Smooth muscle cell (in vitro differentiated cells): ENCODE data around the gene ANKUB1. TPM values are rescaled to one million over a fixed set of nuclear protein-coding genes. Genes with fewer than 3 reads are reported as not detected.
"Not testable (repeated sequence)": the region's sequence is repeated elsewhere in the genome, so short reads cannot be mapped to it uniquely, and the experiment has no call there.

Source experiments
- DNase-seq: peaks from one replicate; lab custom pipeline; 2025; ENCODE audit not compliant: unreplicated experiment; lab: John Stamatoyannopoulos, UW
- H2AFZ ChIP-seq: fragments of 200-600 bp; sonication (generic); 2 replicates; pipeline ENCODE4 v1.6.0; 2016; ENCODE audit warnings: antibody characterized with exemption, low read depth, mild to moderate bottlenecking
- H3F3A ChIP-seq: fragments of 200-600 bp; sonication (generic); 2 replicates; pipeline ENCODE4 v1.6.0; 2017; ENCODE audit warnings: antibody characterized with exemption, low read depth
- H3K27ac ChIP-seq: fragments of 200-600 bp; sonication (generic); 2 replicates; pipeline ENCODE4 v1.5.1; 2016; ENCODE audit warnings: low read depth, mild to moderate bottlenecking
- H3K27me3 ChIP-seq: fragments of 200-600 bp; sonication (generic); 2 replicates; pipeline ENCODE4 v1.6.1; 2016; ENCODE audit warnings: low read depth, mild to moderate bottlenecking
- H3K36me3 ChIP-seq: fragments of 200-600 bp; sonication (generic); 2 replicates; pipeline ENCODE4 v1.5.1; 2016; ENCODE audit warnings: low read depth
- H3K4me1 ChIP-seq: fragments of 200-600 bp; sonication (generic); 2 replicates; pipeline ENCODE4 v1.5.1; 2016; ENCODE audit warnings: low read depth
- H3K4me2 ChIP-seq: fragments of 200-600 bp; sonication (generic); 2 replicates; pipeline ENCODE4 v1.6.0; 2016; ENCODE audit warnings: mild to moderate bottlenecking
- H3K4me3 ChIP-seq: fragments of 200-600 bp; sonication (generic); 2 replicates; pipeline ENCODE4 v1.5.1; 2016; ENCODE audit warnings: mild to moderate bottlenecking
- H3K79me2 ChIP-seq: fragments of 200-600 bp; sonication (generic); 2 replicates; pipeline ENCODE4 v1.6.0; 2016; ENCODE audit warnings: low read depth, mild to moderate bottlenecking
- H3K9ac ChIP-seq: fragments of 200-600 bp; sonication (generic); 2 replicates; pipeline ENCODE4 v1.6.0; 2016; ENCODE audit warnings: low read depth
- H3K9me3 ChIP-seq: fragments of 200-600 bp; sonication (generic); replicated peaks from 2 replicates; pipeline ENCODE4 v1.5.1; 2016; ENCODE audit warnings: low read depth
- H4K20me1 ChIP-seq: fragments of 200-600 bp; sonication (generic); 2 replicates; pipeline ENCODE4 v1.6.0; 2016; ENCODE audit warnings: low read depth
- CTCF ChIP-seq: fragments of 200-600 bp; sonication (generic); IDR thresholded peaks from 2 replicates; pipeline ENCODE4 v1.5.1; 2017; ENCODE audit warnings: borderline replicate concordance, mild to moderate bottlenecking, antibody characterized with exemption; ENCODE audit not compliant: insufficient read depth, poor library complexity, severe bottlenecking
- WGBS: methylation state at CpG from one replicate; pipeline ENCODE4 v1.1.7; 2016; ENCODE audit warnings: low lambda C conversion rate; 5-methylcytosine and 5-hydroxymethylcytosine counted together
- polyA plus RNA-seq: library from polyadenylated mRNA; unstranded; fragments of >200 nt; fragmentation: Nextera tagmentation; extraction: Ambion mirVana; gene quantifications from 2 replicates; pipeline ENCODE4 v1.2.1, GENCODE V29; 2016
- total RNA-seq: library from RNA; depleted of rRNA; stranded (reverse); fragments of >200 nt; gene quantifications from 2 replicates; pipeline ENCODE4 v1.2.3, GENCODE V29; 2014

Gene ANKUB1
- total RNA-seq, result not detected in 2 replicates
- polyA plus RNA-seq, result not detected in 2 replicates

GRCh38 chr3:149792452-149793270 is at the start of gene ANKUB1:
ANKUB1 (minus strand) TSS chr3:149792554; CDS start chr3:149792366, 188 bp downstream.
- no peak within 1 kb of the TSS for H2AFZ ChIP-seq
- no peaks in the 10 kb centered on the region for H3K4me1 ChIP-seq
- no peaks in the 10 kb centered on the region for H3K79me2 ChIP-seq
- peaks cover 3% of the 10 kb centered on the region for H3K27me3 ChIP-seq
- H3K4me3 ChIP-seq, result no peak within 1 kb of the TSS
- no peaks in the 10 kb centered on the region for H3F3A ChIP-seq
- H4K20me1 ChIP-seq, result no peaks in the 10 kb centered on the region
- H3K9me3 ChIP-seq, result no peaks in the 10 kb centered on the region
- no peaks in the 10 kb centered on the region for H3K36me3 ChIP-seq
- no peak within 1 kb of the TSS for H3K27ac ChIP-seq
- no peak within 1 kb of the TSS for H3K9ac ChIP-seq
- no peak for DNase-seq
- 84% methylated on average over 4 of the region's 4 CpGs for WGBS
- no peak for TF ChIP-seq CTCF
- H3K4me2 ChIP-seq, result no peak within 1 kb of the TSS

- no peaks in the 10 kb centered on the region for H3F3A ChIP-seq
- H3K9ac ChIP-seq, result no peak overlapping the region
- H3K36me3 ChIP-seq, result no peaks in the 10 kb centered on the region
- H2AFZ ChIP-seq, result no peak overlapping the region
- peaks cover 39% of the 10 kb centered on the region for H3K79me2 ChIP-seq
- no peak overlapping the region for H3K27ac ChIP-seq
- H4K20me1 ChIP-seq, result peaks cover 50% of the 10 kb centered on the region
- no peaks in the 10 kb centered on the region for H3K4me1 ChIP-seq
- WGBS, result 91% methylated on average over 3 of the region's 3 CpGs
- H3K4me2 ChIP-seq, result no peak overlapping the region
- no peak for TF ChIP-seq CTCF
- no peaks in the 10 kb centered on the region for H3K27me3 ChIP-seq
- DNase-seq, result no peak
- H3K4me3 ChIP-seq, result no peak overlapping the region
- no peaks in the 10 kb centered on the region for H3K9me3 ChIP-seq
Observed at GRCh38 chr3:149839896-149840295, 47.5 kb upstream of the ANKUB1 start.

- not testable (repeated sequence) for H3K27ac ChIP-seq, H3K4me2 ChIP-seq, H2AFZ ChIP-seq, H3K4me1 ChIP-seq, H3K9ac ChIP-seq, H3F3A ChIP-seq, DNase-seq, H3K27me3 ChIP-seq, H3K36me3 ChIP-seq, H3K4me3 ChIP-seq, H3K9me3 ChIP-seq
- peaks cover 39% of the 10 kb centered on the region for H3K79me2 ChIP-seq
- WGBS, result 98% methylated on average over 3 of the region's 3 CpGs
- H4K20me1 ChIP-seq, result peaks cover 46% of the 10 kb centered on the region
Observed at GRCh38 chr3:149839469-149839868, 47.1 kb upstream of the ANKUB1 start.

- not testable (repeated sequence) for H3K9me3 ChIP-seq, H3K4me2 ChIP-seq, H3K4me1 ChIP-seq, H3K36me3 ChIP-seq, H2AFZ ChIP-seq, H3K27ac ChIP-seq, H3K9ac ChIP-seq, DNase-seq, H3F3A ChIP-seq, H3K4me3 ChIP-seq, H3K27me3 ChIP-seq
- 98% methylated on average over 3 of the region's 3 CpGs for WGBS
- peaks cover 43% of the 10 kb centered on the region for H3K79me2 ChIP-seq
- peaks cover 36% of the 10 kb centered on the region for H4K20me1 ChIP-seq
Observed at GRCh38 chr3:149838491-149838890, 46.1 kb upstream of the ANKUB1 start.
